ENCODE measurements around the gene THSD4. TPM values are rescaled to one million over a fixed set of nuclear protein-coding genes. Genes with fewer than 3 reads are reported as not detected.

THSD4 gene
- total and polyA plus RNA-seq, 2 of the 4 experiments (the other 2 are of a cell fraction) = 25.5 to 31.1 TPM

- H2BK5ac ChIP-seq (ENCODE audit: low read depth, low read length, poor library complexity, severe bottlenecking) = no peak overlapping the region
- no peak overlapping the region for H2BK20ac ChIP-seq (ENCODE audit: low read depth, low read length)
- H3K4me1 ChIP-seq (ENCODE audit: control insufficient read depth, insufficient read depth, low read length) = no peaks in the 10 kb centered on the region
- no peaks in the 10 kb centered on the region for H3K27me3 ChIP-seq (ENCODE audit: control insufficient read depth, insufficient read depth, low read length)
- no peak overlapping the region for H3K4ac ChIP-seq (ENCODE audit: low read depth, low read length)
- H3K9me1 ChIP-seq (ENCODE audit: insufficient read depth, low read length) = no peaks in the 10 kb centered on the region
- H4K91ac ChIP-seq (ENCODE audit: insufficient read depth, low read depth, low read length) = no peak overlapping the region
- H3K18ac ChIP-seq (ENCODE audit: low read depth, low read length) = no peak overlapping the region
- H2BK15ac ChIP-seq (ENCODE audit: low read depth, low read length) = no peak overlapping the region
- no peaks in the 10 kb centered on the region for H3K9me3 ChIP-seq (ENCODE audit: control insufficient read depth, insufficient read depth, low read length)
- no TSS peak for BruUV-seq (replicated peaks)
- H2AK9ac ChIP-seq (replicated peaks; ENCODE audit: low read depth, low read length, poor library complexity) = no peak overlapping the region
- POLR2A ChIA-PET (ENCODE audit: unreplicated experiment) = no interaction called here
- H4K20me1 ChIP-seq (ENCODE audit: insufficient read depth, low read length) = no peaks in the 10 kb centered on the region
- H4K5ac ChIP-seq (ENCODE audit: low read depth, low read length) = no peak overlapping the region
- H3K27ac ChIP-seq (ENCODE audit: insufficient read depth, low read length) = no peak overlapping the region
- H3K9ac ChIP-seq (ENCODE audit: low read depth, low read length) = no peak overlapping the region
- ATAC-seq (ENCODE audit: low read depth) (no peak), DNase-seq (peak; percentile 31)
- in situ Hi-C loops (cut with MboI; ENCODE audit: low sequenced_read_pairs) (no loop called here), intact Hi-C loops (cut with micrococcal nuclease) (no loop called here), dilution Hi-C loops (cut with HindIII; ENCODE audit: low sequenced_read_pairs, unreplicated experiment) (no loop called here)
- WGBS, 2 experiments (ENCODE audit: extremely low coverage in 2 of 2, insufficient read length in 1 of 2) = 100% methylated on average over 2 of the region's 6 CpGs; no CpG with 5 or more reads in 1 of the 2 experiments
- CTCF ChIA-PET = no interaction called here
- no peak overlapping the region for H2AFZ ChIP-seq (replicated peaks; ENCODE audit: low read length, poor library complexity)
- no peak overlapping the region for H3K56ac ChIP-seq (ENCODE audit: extremely low read depth, insufficient read depth, low read length)
- no peak overlapping the region for H3K23ac ChIP-seq (ENCODE audit: low read depth, low read length)
- H3K14ac ChIP-seq (replicated peaks; ENCODE audit: low read depth, low read length) = no peak overlapping the region
- H2AK5ac ChIP-seq (ENCODE audit: low read depth, low read length) = no peak overlapping the region
- no peaks in the 10 kb centered on the region for H3K36me3 ChIP-seq (ENCODE audit: control insufficient read depth, insufficient read depth, low read length)
- H3K4me2 ChIP-seq (ENCODE audit: low read depth, low read length) = no peak overlapping the region
- TF ChIP-seq FOS (IDR thresholded peaks at IDR 0.05; ENCODE audit: low read depth, low read length) = no peak
- no peak for TF ChIP-seq NFE2L2 (IDR thresholded peaks at IDR 0.05; ENCODE audit: low read depth, low read length)
- no peak for TF ChIP-seq MAFK (IDR thresholded peaks at IDR 0.05; ENCODE audit: low read depth, low read length)
- no peak for TF ChIP-seq RAD21 (IDR thresholded peaks at IDR 0.05; ENCODE audit: low read length)
- TF ChIP-seq CHD1 (IDR thresholded peaks at IDR 0.05; ENCODE audit: low read depth, low read length) = no peak
- no peak for TF ChIP-seq RFX5 (IDR thresholded peaks at IDR 0.05; ENCODE audit: low read depth, low read length)
- no peak for TF ChIP-seq CTCF (conservative IDR thresholded peaks at IDR 0.05; ENCODE audit: low read depth, low read length)
- no peak for TF ChIP-seq MXI1 (IDR thresholded peaks at IDR 0.05; ENCODE audit: borderline replicate concordance, low read depth, low read length)
- no peak for TF ChIP-seq RCOR1 (IDR thresholded peaks at IDR 0.05; ENCODE audit: insufficient replicate concordance, low read length)
- no peak for TF ChIP-seq USF2 (IDR thresholded peaks at IDR 0.05; ENCODE audit: low read depth, low read length)
- TF ChIP-seq CEBPB (IDR thresholded peaks at IDR 0.05; ENCODE audit: low read depth, low read length) = no peak
- no peak for TF ChIP-seq SMC3 (IDR thresholded peaks at IDR 0.05; ENCODE audit: low read depth, low read length)
- TF ChIP-seq ELK1 (IDR thresholded peaks at IDR 0.05; ENCODE audit: borderline replicate concordance, low read depth, low read length) = no peak
- no peak for TF ChIP-seq POLR2A (IDR thresholded peaks at IDR 0.05; ENCODE audit: low read depth, low read length)
- TF ChIP-seq BHLHE40 (IDR thresholded peaks at IDR 0.05; ENCODE audit: low read depth, low read length) = no peak
- no peak overlapping the region for H3K4me3 ChIP-seq (ENCODE audit: insufficient read depth, low read depth, low read length)
- H2BK120ac ChIP-seq (ENCODE audit: low read depth, low read length) = no peak overlapping the region
- H4K8ac ChIP-seq (ENCODE audit: low read depth in 2 of 2, low read length in 2 of 2) = no peak overlapping the region
- H3K79me1 ChIP-seq (ENCODE audit: low read depth in 1 of 2, low read length in 2 of 2) = no peaks in the 10 kb centered on the region
Measured at GRCh38 chr15:71611553-71612396, 496.5 kb downstream of the THSD4 start.

Data from IMR-90 (cell line).